ENCODE results near the gene CDC42BPA.

GRCh38 chr1:226942392-226942791 lies 375.9 kb downstream of the CDC42BPA start:
- TF ChIP-seq CTCF (conservative IDR thresholded peaks at IDR 0.05; ENCODE audit: low read depth, low read length), result no peak
- no peak for TF ChIP-seq EZH2 (IDR thresholded peaks at IDR 0.05; ENCODE audit: low read length, unreplicated experiment)
